Neural cell (in vitro differentiated cells): Measurements from ENCODE around the gene HEXIM2. TPM values are rescaled to one million over a fixed set of nuclear protein-coding genes. Genes with fewer than 3 reads are reported as not detected.

Experiments used
- H2AFZ ChIP-seq: fragments of 200-600, 300-800 bp; sonication (generic), shearing (Covaris generic); 2 replicates; pipeline ENCODE4 v1.6.0; 2014; ENCODE audit warnings: low read depth, mild to moderate bottlenecking, antibody characterized with exemption, low read length, moderate library complexity
- H3F3A ChIP-seq: fragments of 200-600 bp; shearing (Covaris generic); 2 replicates; pipeline ENCODE4 v1.6.1; 2016; ENCODE audit warnings: mild to moderate bottlenecking, moderate library complexity, mixed read lengths, antibody characterized with exemption, low read length; ENCODE audit not compliant: insufficient read depth, poor library complexity, severe bottlenecking
- H3K27ac ChIP-seq: fragments of 200-600, 300-800 bp; sonication (generic), shearing (Covaris generic); 2 replicates; pipeline ENCODE4 v1.5.1; 2014; ENCODE audit warnings: mild to moderate bottlenecking, low read length, moderate library complexity
- H3K27me3 ChIP-seq: fragments of 300-800, 200-600 bp; sonication (generic), shearing (Covaris generic); 2 replicates; pipeline ENCODE4 v1.6.0; 2014; ENCODE audit warnings: mild to moderate bottlenecking, low read depth, low read length, moderate library complexity; ENCODE audit not compliant: insufficient read depth
- H3K36me3 ChIP-seq: fragments of 300-800, 200-600 bp; sonication (generic), shearing (Covaris generic); 2 replicates; pipeline ENCODE4 v1.5.1; 2014; ENCODE audit warnings: mild to moderate bottlenecking, antibody characterized with exemption, low read length, moderate library complexity; ENCODE audit not compliant: insufficient read depth
- H3K4me2 ChIP-seq: fragments of 300-800, 200-600 bp; sonication (generic), shearing (Covaris generic); 2 replicates; pipeline ENCODE4 v1.6.0; 2014; ENCODE audit warnings: mild to moderate bottlenecking, low read length
- H3K4me3 ChIP-seq: fragments of 300-800, 200-600 bp; sonication (generic), shearing (Covaris generic); 2 replicates; pipeline ENCODE4 v1.5.1; 2014; ENCODE audit warnings: mild to moderate bottlenecking, low read length, moderate library complexity
- H3K79me2 ChIP-seq: fragments of 200-600 bp; shearing (Covaris generic); replicated peaks from 2 replicates; pipeline ENCODE4 v1.6.0; 2014; ENCODE audit warnings: mild to moderate bottlenecking, low read length, moderate library complexity; ENCODE audit not compliant: insufficient read depth
- H3K9ac ChIP-seq: fragments of 300-800, 200-600 bp; sonication (generic), shearing (Covaris generic); 2 replicates; pipeline ENCODE4 v1.6.1; 2016; ENCODE audit warnings: mild to moderate bottlenecking, low read length, mixed read lengths
- H3K9me2 ChIP-seq: fragments of 200-600 bp; shearing (Covaris generic); 2 replicates; pipeline ENCODE4 v1.6.1; 2016; ENCODE audit warnings: mild to moderate bottlenecking, low read length, mixed read lengths; ENCODE audit not compliant: insufficient read depth
- H3K9me3 ChIP-seq: fragments of 200-600, 300-800 bp; sonication (generic), shearing (Covaris generic); 2 replicates; pipeline ENCODE4 v1.6.1; 2016; ENCODE audit warnings: mild to moderate bottlenecking, mixed run types, low read length, moderate library complexity, mixed read lengths
- H4K20me1 ChIP-seq: fragments of 200-600 bp; shearing (Covaris generic); 2 replicates; pipeline ENCODE4 v1.6.1; 2016; ENCODE audit warnings: mild to moderate bottlenecking, mixed run types; ENCODE audit not compliant: insufficient read depth
- EP300 ChIP-seq: fragments of 450-650 bp; conservative IDR thresholded peaks from 2 replicates; pipeline ENCODE4 v1.6.1; 2014; ENCODE audit warnings: antibody characterized with exemption, mild to moderate bottlenecking, moderate library complexity; ENCODE audit not compliant: poor library complexity, severe bottlenecking
- EZH2 ChIP-seq: fragments of 200-600, 300-800 bp; shearing (Covaris generic), sonication (generic); IDR thresholded peaks from 2 replicates; pipeline ENCODE4 v1.6.1; 2014; ENCODE audit warnings: antibody characterized with exemption, low read length, borderline replicate concordance, mild to moderate bottlenecking; ENCODE audit not compliant: insufficient read depth, poor library complexity, severe bottlenecking
- MXI1 ChIP-seq: fragments of 450-650 bp; conservative IDR thresholded peaks from 2 replicates; pipeline ENCODE4 v1.6.1; 2014; ENCODE audit warnings: antibody characterized with exemption, mild to moderate bottlenecking; ENCODE audit not compliant: poor library complexity, severe bottlenecking
- POLR2AphosphoS5 ChIP-seq: IDR thresholded peaks from 2 replicates; pipeline ENCODE4 v1.6.1; 2012
- RAD21 ChIP-seq: fragments of 450-650 bp; conservative IDR thresholded peaks from 2 replicates; pipeline ENCODE4 v1.6.1; 2014; ENCODE audit warnings: antibody characterized with exemption, mild to moderate bottlenecking, moderate library complexity
- SMC3 ChIP-seq: fragments of 450-650 bp; conservative IDR thresholded peaks from 2 replicates; pipeline ENCODE4 v1.6.1; 2014; ENCODE audit warnings: antibody characterized with exemption, mild to moderate bottlenecking, moderate library complexity; ENCODE audit not compliant: poor library complexity
- TAF1 ChIP-seq: IDR thresholded peaks from 2 replicates; pipeline ENCODE4 v1.6.1; 2012; ENCODE audit warnings: low read depth
- polyA plus RNA-seq: library from polyadenylated mRNA; depleted of rRNA; stranded (reverse); fragments of >200 nt; gene quantifications from 2 replicates; pipeline ENCODE4 v1.2.3, GENCODE V29; 2014
- TF ChIP-seq, protein P1 (sequence below): fragments of 450-650 bp; IDR thresholded peaks from 2 replicates; pipeline ENCODE4 v1.5.1; 2014; ENCODE audit warnings: antibody characterized with exemption, mild to moderate bottlenecking, moderate library complexity; ENCODE audit not compliant: poor library complexity, severe bottlenecking
- TF ChIP-seq, protein P2 (sequence below): IDR thresholded peaks from 2 replicates; pipeline ENCODE4 v1.6.1; 2012; ENCODE audit warnings: borderline replicate concordance

HEXIM2 gene
- polyA plus RNA-seq, 1 donor from 2014 or later = 13.9 TPM

DNA sequence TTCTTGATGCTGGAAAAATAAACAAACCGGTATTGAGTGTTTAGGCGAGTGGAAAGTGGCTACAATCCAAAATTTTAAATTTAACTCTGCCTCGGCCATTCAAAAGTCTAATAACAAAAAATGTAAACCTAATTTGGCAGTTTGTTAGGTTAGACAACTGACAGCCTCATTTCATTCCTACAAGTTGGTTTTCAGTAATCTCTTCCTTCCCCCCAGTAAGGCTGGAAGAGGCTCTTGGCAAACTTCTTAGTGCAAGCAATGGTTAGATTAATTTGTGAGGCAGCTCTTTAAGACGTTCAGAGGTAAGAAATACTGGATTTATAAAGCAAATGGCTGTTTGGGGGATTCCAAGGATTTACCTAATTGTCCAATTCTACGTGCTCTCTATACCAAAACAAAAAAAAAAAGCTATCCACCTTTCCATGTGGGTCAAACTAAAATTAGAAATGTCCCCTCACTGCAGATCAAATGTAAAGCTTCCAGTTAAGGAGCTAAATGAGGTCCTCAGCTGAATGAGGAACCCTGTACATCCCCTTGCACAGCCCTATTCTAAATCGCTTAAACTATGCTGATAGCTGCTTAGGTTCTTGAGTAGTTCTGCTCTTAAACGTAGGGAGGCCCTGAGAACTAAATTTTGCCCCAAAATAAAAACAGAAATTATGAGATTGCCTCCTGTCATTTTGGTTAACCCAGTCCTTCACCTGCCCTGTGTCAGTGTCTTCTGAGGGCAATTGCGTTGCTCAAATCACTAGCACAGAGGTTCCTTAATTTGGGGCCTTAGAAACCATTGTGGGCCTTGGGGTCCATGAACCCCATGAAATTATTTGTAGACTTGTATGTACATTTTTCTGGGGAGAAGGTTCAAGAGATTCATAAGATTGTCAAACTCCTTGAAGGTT is 10.5 kb upstream of the HEXIM2 start:
- H3K9ac ChIP-seq = peak overlapping the region; percentile 81
- no peaks in the 10 kb centered on the region for H3K9me3 ChIP-seq
- no peaks in the 10 kb centered on the region for H3K27me3 ChIP-seq
- H2AFZ ChIP-seq = no peak overlapping the region
- peak overlapping the region; percentile 86 for H3K4me3 ChIP-seq
- peaks cover 4% of the 10 kb centered on the region for H3F3A ChIP-seq
- peaks cover 4% of the 10 kb centered on the region for H4K20me1 ChIP-seq
- TF ChIP-seq, protein P1, sequence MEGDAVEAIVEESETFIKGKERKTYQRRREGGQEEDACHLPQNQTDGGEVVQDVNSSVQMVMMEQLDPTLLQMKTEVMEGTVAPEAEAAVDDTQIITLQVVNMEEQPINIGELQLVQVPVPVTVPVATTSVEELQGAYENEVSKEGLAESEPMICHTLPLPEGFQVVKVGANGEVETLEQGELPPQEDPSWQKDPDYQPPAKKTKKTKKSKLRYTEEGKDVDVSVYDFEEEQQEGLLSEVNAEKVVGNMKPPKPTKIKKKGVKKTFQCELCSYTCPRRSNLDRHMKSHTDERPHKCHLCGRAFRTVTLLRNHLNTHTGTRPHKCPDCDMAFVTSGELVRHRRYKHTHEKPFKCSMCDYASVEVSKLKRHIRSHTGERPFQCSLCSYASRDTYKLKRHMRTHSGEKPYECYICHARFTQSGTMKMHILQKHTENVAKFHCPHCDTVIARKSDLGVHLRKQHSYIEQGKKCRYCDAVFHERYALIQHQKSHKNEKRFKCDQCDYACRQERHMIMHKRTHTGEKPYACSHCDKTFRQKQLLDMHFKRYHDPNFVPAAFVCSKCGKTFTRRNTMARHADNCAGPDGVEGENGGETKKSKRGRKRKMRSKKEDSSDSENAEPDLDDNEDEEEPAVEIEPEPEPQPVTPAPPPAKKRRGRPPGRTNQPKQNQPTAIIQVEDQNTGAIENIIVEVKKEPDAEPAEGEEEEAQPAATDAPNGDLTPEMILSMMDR = no peak
- no peak for TF ChIP-seq TAF1
- no peak for TF ChIP-seq MXI1
- no peak for TF ChIP-seq EP300
- TF ChIP-seq RAD21 = no peak
- TF ChIP-seq, protein P2, sequence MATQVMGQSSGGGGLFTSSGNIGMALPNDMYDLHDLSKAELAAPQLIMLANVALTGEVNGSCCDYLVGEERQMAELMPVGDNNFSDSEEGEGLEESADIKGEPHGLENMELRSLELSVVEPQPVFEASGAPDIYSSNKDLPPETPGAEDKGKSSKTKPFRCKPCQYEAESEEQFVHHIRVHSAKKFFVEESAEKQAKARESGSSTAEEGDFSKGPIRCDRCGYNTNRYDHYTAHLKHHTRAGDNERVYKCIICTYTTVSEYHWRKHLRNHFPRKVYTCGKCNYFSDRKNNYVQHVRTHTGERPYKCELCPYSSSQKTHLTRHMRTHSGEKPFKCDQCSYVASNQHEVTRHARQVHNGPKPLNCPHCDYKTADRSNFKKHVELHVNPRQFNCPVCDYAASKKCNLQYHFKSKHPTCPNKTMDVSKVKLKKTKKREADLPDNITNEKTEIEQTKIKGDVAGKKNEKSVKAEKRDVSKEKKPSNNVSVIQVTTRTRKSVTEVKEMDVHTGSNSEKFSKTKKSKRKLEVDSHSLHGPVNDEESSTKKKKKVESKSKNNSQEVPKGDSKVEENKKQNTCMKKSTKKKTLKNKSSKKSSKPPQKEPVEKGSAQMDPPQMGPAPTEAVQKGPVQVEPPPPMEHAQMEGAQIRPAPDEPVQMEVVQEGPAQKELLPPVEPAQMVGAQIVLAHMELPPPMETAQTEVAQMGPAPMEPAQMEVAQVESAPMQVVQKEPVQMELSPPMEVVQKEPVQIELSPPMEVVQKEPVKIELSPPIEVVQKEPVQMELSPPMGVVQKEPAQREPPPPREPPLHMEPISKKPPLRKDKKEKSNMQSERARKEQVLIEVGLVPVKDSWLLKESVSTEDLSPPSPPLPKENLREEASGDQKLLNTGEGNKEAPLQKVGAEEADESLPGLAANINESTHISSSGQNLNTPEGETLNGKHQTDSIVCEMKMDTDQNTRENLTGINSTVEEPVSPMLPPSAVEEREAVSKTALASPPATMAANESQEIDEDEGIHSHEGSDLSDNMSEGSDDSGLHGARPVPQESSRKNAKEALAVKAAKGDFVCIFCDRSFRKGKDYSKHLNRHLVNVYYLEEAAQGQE = no peak
- TF ChIP-seq POLR2AphosphoS5 = no peak
- no peak for TF ChIP-seq SMC3
- no peak for TF ChIP-seq EZH2
- no peaks in the 10 kb centered on the region for H3K36me3 ChIP-seq
- no peaks in the 10 kb centered on the region for H3K9me2 ChIP-seq
- peak overlapping the region; percentile 100 for H3K4me2 ChIP-seq
- H3K27ac ChIP-seq = peak overlapping the region; percentile 93
- peaks cover 24% of the 10 kb centered on the region for H3K79me2 ChIP-seq

DNA sequence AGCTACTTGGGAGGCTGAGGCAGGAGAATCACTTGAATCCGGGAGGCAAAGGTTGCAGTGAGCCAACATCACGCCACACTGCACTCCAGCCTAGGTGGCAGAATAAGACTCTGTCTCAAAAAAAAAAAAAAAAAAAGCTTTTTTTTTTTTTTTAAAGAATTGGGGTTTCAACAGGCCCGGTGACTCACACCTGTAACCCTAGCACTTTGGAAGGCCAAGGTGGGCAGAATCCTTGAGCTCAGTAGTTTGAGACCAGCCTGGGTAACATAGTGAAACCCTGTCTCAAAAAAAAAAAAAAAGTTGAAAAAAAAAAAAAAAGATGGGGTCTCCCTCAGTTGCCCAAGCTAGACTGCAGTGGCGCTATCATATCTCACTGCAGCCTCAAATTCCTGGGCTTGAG is 6.6 kb upstream of the HEXIM2 start:
- Histone ChIP-seq H3K9me3 (no peaks in the 10 kb centered on the region), H3K27me3 (no peaks in the 10 kb centered on the region), H3K4me2 (no peak overlapping the region), H3K79me2 (peaks cover 28% of the 10 kb centered on the region), H3K9me2 (no peaks in the 10 kb centered on the region), H3K4me3 (no peak overlapping the region), H3K27ac (no peak overlapping the region), H2AFZ (no peak overlapping the region), H3K36me3 (no peaks in the 10 kb centered on the region), H3F3A (no peaks in the 10 kb centered on the region), H4K20me1 (peaks cover 4% of the 10 kb centered on the region), H3K9ac (no peak overlapping the region)
- TF ChIP-seq RAD21 = no peak
- TF ChIP-seq, protein P2 = no peak
